GM19372 (cell line): ENCODE results near the gene GOPC.

Experiments used
- ATAC-seq: cut with Tn5 transposase; IDR thresholded peaks from one replicate; pipeline ENCODE4 v1.9.1; 2021; ENCODE audit warnings: mild to moderate bottlenecking, low read depth, moderate library complexity; ENCODE audit not compliant: unreplicated experiment

Gene GOPC

GRCh38 chr6:117550078-117550600 lies 52.2 kb downstream of the GOPC start:
- no peak for ATAC-seq

GRCh38 chr6:117549611-117550010 lies 52.7 kb downstream of the GOPC start:
- ATAC-seq = no peak

GRCh38 chr6:117548797-117549301 lies 53.5 kb downstream of the GOPC start:
- no peak for ATAC-seq

GRCh38 chr6:117547688-117548621 lies 54.4 kb downstream of the GOPC start:
- peak; percentile 57 for ATAC-seq

GRCh38 chr6:117546674-117547073 lies 55.6 kb downstream of the GOPC start:
- ATAC-seq = no peak

- ATAC-seq = no peak
These were observed 57.1 kb downstream of the GOPC start for GRCh38 chr6:117545161-117545595.

- ATAC-seq = no peak
These were observed 57.6 kb downstream of the GOPC start for GRCh38 chr6:117544716-117545115.

GRCh38 chr6:117542493-117542892 lies 59.8 kb downstream of the GOPC start:
- no peak for ATAC-seq

GRCh38 chr6:117540670-117541069 lies 61.6 kb downstream of the GOPC start:
- ATAC-seq = no peak

- ATAC-seq = no peak
These were observed 63.7 kb downstream of the GOPC start for GRCh38 chr6:117538615-117539014.

- ATAC-seq = no peak
These were observed 66.0 kb downstream of the GOPC start for GRCh38 chr6:117536317-117536716.

GRCh38 chr6:117534974-117535373 lies 67.3 kb downstream of the GOPC start:
- no peak for ATAC-seq

GRCh38 chr6:117533775-117534174 lies 68.5 kb downstream of the GOPC start:
- ATAC-seq = no peak

GRCh38 chr6:117531809-117532725 lies 70.2 kb downstream of the GOPC start:
- no peak for ATAC-seq

GRCh38 chr6:117531346-117531745 lies 71.0 kb downstream of the GOPC start:
- no peak for ATAC-seq

GRCh38 chr6:117530467-117531242 lies 71.7 kb downstream of the GOPC start:
- ATAC-seq = no peak

GRCh38 chr6:117525607-117526006 lies 76.7 kb downstream of the GOPC start:
- no peak for ATAC-seq

GRCh38 chr6:117521791-117522502 lies 80.4 kb downstream of the GOPC start:
- ATAC-seq = no peak
